ENCODE results near the gene FAM83E.

GRCh38 chr19:48651683-48652048 lies 36.8 kb upstream of the FAM83E start:
- TF ChIP-seq CTCF (IDR thresholded peaks at IDR 0.05) (no peak), POLR2A (IDR thresholded peaks at IDR 0.05) (no peak)
